ENCODE measurements around the gene DCST1. TPM values are rescaled to one million over a fixed set of nuclear protein-coding genes. Genes with fewer than 3 reads are reported as not detected.

Gene DCST1
- total and polyA plus RNA-seq, 2 donors (not counting 1 experiment from before 2014, with no cell fraction given): 0.22 TPM; not detected in 1

- H3K79me2 ChIP-seq (ENCODE audit: control insufficient read depth, insufficient read depth, low read length): peaks cover 24% of the 10 kb centered on the region
- peak overlapping the region; percentile 94 for H3K4me3 Mint-ChIP-seq
- no peak overlapping the region for H3K27ac Mint-ChIP-seq
- ATAC-seq (ENCODE audit: low read depth): no peak
- H3K4me3 ChIP-seq (ENCODE audit: control extremely low read depth in 1 of 5, extremely low read depth in 1 of 5, insufficient read depth in 1 of 5, low read depth in 2 of 5, low read length in 4 of 5): peak overlapping the region in 1 of 5 experiments; percentile 73
- H3K4me1 Mint-ChIP-seq: peaks cover 43% of the 10 kb centered on the region
- POLR2A ChIA-PET: interaction anchor here (0.7 to 2.4 kb wide), 6 partner anchors 11 to 189 kb away, joined by 3 to 18 read pairs (median 6); partner anchors contain the start of gene ADAM15
- DNase-seq: no peak
- peaks cover 27 to 48% of the 10 kb centered on the region in 2 donors for H3K4me1 ChIP-seq (ENCODE audit: control insufficient read depth in 2 of 2, insufficient read depth in 2 of 2, low read length in 2 of 2)
- peaks cover 0 to 3% (median 0%) of the 10 kb centered on the region in 4 experiments for H3K27me3 ChIP-seq (replicated peaks in 1 of 4; ENCODE audit: control extremely low read depth in 1 of 4, control insufficient read depth in 3 of 4, insufficient read depth in 4 of 4, low read length in 3 of 4)
- CTCF ChIA-PET: interaction anchor here (0.5 to 20.2 kb wide), 37 partner anchors 9 to 584 kb away, joined by 3 to 370 read pairs (median 6); partner anchors contain the start of genes ADAM15, EFNA3, KRTCAP2 and PBXIP1
- H2AFZ ChIP-seq (ENCODE audit: insufficient read depth, low read depth, low read length, poor library complexity, severe bottlenecking): peak overlapping the region; percentile 80
- TF ChIP-seq, protein P1, sequence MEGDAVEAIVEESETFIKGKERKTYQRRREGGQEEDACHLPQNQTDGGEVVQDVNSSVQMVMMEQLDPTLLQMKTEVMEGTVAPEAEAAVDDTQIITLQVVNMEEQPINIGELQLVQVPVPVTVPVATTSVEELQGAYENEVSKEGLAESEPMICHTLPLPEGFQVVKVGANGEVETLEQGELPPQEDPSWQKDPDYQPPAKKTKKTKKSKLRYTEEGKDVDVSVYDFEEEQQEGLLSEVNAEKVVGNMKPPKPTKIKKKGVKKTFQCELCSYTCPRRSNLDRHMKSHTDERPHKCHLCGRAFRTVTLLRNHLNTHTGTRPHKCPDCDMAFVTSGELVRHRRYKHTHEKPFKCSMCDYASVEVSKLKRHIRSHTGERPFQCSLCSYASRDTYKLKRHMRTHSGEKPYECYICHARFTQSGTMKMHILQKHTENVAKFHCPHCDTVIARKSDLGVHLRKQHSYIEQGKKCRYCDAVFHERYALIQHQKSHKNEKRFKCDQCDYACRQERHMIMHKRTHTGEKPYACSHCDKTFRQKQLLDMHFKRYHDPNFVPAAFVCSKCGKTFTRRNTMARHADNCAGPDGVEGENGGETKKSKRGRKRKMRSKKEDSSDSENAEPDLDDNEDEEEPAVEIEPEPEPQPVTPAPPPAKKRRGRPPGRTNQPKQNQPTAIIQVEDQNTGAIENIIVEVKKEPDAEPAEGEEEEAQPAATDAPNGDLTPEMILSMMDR (IDR thresholded peaks at IDR 0.05): no peak
- TF ChIP-seq EZH2 (IDR thresholded peaks at IDR 0.05; ENCODE audit: borderline replicate concordance, insufficient read depth, low read depth, low read length, poor library complexity, severe bottlenecking): no peak
- H3K36me3 ChIP-seq (replicated peaks in 1 of 2; ENCODE audit: control extremely low read depth in 1 of 2, control insufficient read depth in 1 of 2, extremely low read depth in 1 of 2, insufficient read depth in 2 of 2, low read length in 1 of 2): peaks cover 0 to 11% of the 10 kb centered on the region in 2 experiments
- H3K4me2 ChIP-seq (replicated peaks; ENCODE audit: low read depth, low read length, poor library complexity, severe bottlenecking): peak overlapping the region; percentile 96
- peaks cover 37% of the 10 kb centered on the region for H4K20me1 ChIP-seq (ENCODE audit: control insufficient read depth, insufficient read depth, low read length, poor library complexity, severe bottlenecking)
- intact Hi-C loops (cut with micrococcal nuclease): loop anchor here (2.0 to 10.0 kb wide), 5 partner anchors 61 to 1390 kb away; partner anchors contain the start of genes ADAR and ILF2
- H3K27ac ChIP-seq (ENCODE audit: low read length in 2 of 2): no peak overlapping the region
- H3K27me3 Mint-ChIP-seq: no peaks in the 10 kb centered on the region
- H3K9me3 ChIP-seq (ENCODE audit: control extremely low read depth in 1 of 3, control insufficient read depth in 2 of 3, insufficient read depth in 1 of 3, low read length in 2 of 3): no peaks in the 10 kb centered on the region
- no peaks in the 10 kb centered on the region for H3K9me3 Mint-ChIP-seq (ENCODE audit: insufficient read depth)
- WGBS (ENCODE audit: insufficient coverage): 69% methylated on average over 29 of the region's 29 CpGs
- H3K9ac ChIP-seq (ENCODE audit: low read length): peak overlapping the region; percentile 82
These were observed 28.6 kb downstream of the DCST1 start for GRCh38 chr1:155062151-155062686.

All from B cell (primary cell).